C4-2B (cell line): ENCODE measurements around the gene PDGFB.
A peak's percentile ranks its signal among the peaks of the same experiment; 100 is the strongest.
"Not testable (repeated sequence)": the region's sequence is repeated elsewhere in the genome, so short reads cannot be mapped to it uniquely, and the experiment has no call there.

Experiments used
- H3K27ac ChIP-seq: fragments of 450-650 bp; 2 replicates; pipeline ENCODE4 v1.5.1; 2017
- CTCF ChIP-seq: fragments of 450-650 bp; conservative IDR thresholded peaks from 2 replicates; pipeline ENCODE4 v1.5.1; 2017; ENCODE audit warnings: mild to moderate bottlenecking
- ZFX ChIP-seq: fragments of 450-650 bp; IDR thresholded peaks from 2 replicates; pipeline ENCODE4 v1.6.1; 2017

PDGFB gene

GRCh38 chr22:39219071-39220039 is 25.4 kb downstream of the PDGFB start:
- no peak for TF ChIP-seq ZFX
- no peak for TF ChIP-seq CTCF
- no peak overlapping the region for H3K27ac ChIP-seq

- not testable (repeated sequence) for H3K27ac ChIP-seq
Measured at GRCh38 chr22:39218432-39218831, 26.4 kb downstream of the PDGFB start.

DNA sequence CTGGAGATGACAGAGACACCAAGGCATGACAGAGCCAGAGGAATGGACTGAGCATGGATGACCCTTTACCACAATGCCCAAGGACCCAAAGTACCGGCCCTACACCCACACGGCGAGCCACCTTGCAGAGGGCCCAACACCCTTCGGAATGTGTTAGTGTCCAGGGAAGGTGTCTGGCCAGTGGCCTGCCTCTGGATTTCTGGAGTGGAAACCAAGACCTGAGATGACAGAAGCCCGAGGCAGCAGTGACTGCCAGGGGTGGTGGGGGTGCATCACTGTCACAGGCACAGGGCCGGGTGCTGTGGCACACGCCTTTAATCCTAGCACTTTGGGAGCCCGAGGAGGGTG is 28.7 kb downstream of the PDGFB start:
- H3K27ac ChIP-seq, result no peak overlapping the region
- TF ChIP-seq ZFX, result no peak
- TF ChIP-seq CTCF, result no peak; the same call in 1 of the 2 replicates

GRCh38 chr22:39215426-39216142 is 29.2 kb downstream of the PDGFB start:
- H3K27ac ChIP-seq, result no peak overlapping the region
- peak; percentile 45; the same call in 1 of the 2 replicates for TF ChIP-seq CTCF
- no peak for TF ChIP-seq ZFX

GRCh38 chr22:39215070-39215396 is 29.7 kb downstream of the PDGFB start:
- no peak overlapping the region for H3K27ac ChIP-seq
- TF ChIP-seq ZFX, result no peak
- no peak for TF ChIP-seq CTCF

DNA sequence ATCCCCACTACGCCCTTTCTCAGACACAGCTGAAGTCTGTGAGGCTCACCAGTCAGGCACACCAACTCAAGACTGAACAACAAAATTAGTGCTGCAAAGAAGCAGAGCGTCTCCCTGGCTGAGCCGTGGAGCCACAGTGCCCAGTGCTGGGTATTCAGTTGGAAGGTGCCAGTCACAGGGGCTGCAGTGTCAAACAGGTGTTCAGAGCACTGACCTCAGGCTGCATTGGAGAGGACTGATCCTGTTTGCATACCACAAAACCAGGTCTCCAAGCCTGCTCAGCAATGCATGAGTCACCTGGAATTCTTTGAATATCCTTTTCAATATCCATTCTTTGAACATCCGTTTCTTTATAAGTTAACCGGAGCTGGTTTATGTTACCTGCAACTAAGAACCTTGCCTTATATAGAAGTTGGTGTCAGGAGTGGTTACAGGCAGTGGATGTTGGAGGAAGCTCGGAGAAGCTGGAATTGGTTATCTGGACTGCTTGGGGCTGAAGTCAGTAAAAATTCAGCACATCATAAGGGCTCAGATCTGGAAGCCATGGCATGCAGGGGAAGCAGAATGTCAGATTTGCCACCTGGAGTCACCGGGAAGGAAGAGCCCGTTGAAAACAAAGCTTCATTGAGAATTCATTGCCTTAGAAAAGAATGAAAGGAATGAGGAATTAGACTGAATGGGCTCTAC is 30.3 kb downstream of the PDGFB start:
- TF ChIP-seq ZFX (no peak), CTCF (no peak)
- H3K27ac ChIP-seq, result no peak overlapping the region

DNA sequence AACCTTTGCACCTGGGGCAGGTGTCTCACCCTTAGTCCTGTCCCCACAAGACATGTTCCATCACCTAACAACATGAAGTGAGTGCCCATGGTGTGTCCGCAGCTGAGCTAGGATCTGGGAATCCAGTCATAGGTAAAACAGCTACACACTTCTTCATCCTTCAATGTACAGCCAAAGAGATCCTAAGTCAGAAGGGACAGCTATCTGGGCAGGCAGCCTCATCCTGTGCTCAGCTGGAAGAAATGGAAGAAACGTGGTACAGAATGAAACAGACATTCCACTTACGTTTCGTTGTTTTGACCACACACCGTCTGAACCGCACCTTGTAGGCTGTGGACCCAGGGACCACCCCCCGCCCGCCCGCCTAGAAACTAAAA is 30.8 kb downstream of the PDGFB start:
- TF ChIP-seq CTCF, result no peak
- TF ChIP-seq ZFX, result no peak
- H3K27ac ChIP-seq, result no peak overlapping the region
